ENCODE results near the gene ACOT11. TPM values are rescaled to one million over a fixed set of nuclear protein-coding genes. Genes with fewer than 3 reads are reported as not detected.
"Not testable (repeated sequence)": the region's sequence is repeated elsewhere in the genome, so short reads cannot be mapped to it uniquely, and the experiment has no call there.

ACOT11 gene
- total RNA-seq, 1 donor from 2014 or later: 0.86 TPM

DNA sequence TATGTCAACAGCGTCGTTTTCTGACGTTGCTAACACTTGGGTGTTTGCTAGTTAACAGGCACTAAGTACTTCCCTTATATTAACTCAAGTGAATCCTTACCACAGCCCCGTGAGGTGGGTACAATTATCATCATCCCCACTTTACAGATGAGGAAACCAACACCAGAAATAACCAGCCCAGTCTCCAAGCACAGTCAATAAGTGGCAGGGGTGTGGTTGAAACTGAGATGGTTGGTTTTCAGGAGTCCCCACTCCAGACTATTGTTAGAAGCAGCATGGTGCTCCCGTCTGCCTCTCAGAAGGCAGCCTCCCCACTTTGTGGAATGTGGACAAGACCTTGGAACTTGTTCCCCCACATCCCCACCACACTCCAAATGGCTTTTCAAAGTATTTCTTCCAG is 45.7 kb upstream of the ACOT11 start:
- no peak for DNase-seq (ENCODE audit: low read depth)
- TF ChIP-seq, protein P1, sequence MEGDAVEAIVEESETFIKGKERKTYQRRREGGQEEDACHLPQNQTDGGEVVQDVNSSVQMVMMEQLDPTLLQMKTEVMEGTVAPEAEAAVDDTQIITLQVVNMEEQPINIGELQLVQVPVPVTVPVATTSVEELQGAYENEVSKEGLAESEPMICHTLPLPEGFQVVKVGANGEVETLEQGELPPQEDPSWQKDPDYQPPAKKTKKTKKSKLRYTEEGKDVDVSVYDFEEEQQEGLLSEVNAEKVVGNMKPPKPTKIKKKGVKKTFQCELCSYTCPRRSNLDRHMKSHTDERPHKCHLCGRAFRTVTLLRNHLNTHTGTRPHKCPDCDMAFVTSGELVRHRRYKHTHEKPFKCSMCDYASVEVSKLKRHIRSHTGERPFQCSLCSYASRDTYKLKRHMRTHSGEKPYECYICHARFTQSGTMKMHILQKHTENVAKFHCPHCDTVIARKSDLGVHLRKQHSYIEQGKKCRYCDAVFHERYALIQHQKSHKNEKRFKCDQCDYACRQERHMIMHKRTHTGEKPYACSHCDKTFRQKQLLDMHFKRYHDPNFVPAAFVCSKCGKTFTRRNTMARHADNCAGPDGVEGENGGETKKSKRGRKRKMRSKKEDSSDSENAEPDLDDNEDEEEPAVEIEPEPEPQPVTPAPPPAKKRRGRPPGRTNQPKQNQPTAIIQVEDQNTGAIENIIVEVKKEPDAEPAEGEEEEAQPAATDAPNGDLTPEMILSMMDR (conservative IDR thresholded peaks at IDR 0.05; ENCODE audit: low read depth, low read length): no peak

DNA sequence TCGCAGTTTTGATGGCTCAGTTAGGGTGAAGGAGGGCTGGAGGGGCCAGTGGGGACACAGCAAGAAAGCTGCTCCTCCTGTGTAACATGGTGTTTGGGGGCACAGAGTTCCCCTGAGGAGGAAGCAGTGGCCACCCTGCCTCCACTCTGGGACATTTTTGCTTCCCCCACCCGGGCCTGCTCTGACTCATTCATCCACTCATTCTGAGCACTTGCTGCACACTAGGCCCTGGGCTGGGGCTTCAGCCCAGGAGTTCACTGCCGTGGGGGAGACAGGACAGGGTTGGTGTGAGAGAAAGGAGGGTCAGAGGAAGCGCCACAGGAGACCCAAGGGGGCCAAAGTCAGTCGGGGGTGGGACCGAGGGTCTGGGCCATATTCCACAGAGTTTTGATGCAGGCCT is 41.4 kb upstream of the ACOT11 start:
- TF ChIP-seq, protein P1 (conservative IDR thresholded peaks at IDR 0.05; ENCODE audit: low read depth, low read length): no peak
- no peak for DNase-seq (ENCODE audit: low read depth)
- no peak overlapping the region for H3K4me3 ChIP-seq (ENCODE audit: low read depth, low read length)

More for the DNA sequence above, 45.7 kb upstream of the ACOT11 start:
- no peak overlapping the region for H3K4me3 ChIP-seq (ENCODE audit: low read depth, low read length)

DNA sequence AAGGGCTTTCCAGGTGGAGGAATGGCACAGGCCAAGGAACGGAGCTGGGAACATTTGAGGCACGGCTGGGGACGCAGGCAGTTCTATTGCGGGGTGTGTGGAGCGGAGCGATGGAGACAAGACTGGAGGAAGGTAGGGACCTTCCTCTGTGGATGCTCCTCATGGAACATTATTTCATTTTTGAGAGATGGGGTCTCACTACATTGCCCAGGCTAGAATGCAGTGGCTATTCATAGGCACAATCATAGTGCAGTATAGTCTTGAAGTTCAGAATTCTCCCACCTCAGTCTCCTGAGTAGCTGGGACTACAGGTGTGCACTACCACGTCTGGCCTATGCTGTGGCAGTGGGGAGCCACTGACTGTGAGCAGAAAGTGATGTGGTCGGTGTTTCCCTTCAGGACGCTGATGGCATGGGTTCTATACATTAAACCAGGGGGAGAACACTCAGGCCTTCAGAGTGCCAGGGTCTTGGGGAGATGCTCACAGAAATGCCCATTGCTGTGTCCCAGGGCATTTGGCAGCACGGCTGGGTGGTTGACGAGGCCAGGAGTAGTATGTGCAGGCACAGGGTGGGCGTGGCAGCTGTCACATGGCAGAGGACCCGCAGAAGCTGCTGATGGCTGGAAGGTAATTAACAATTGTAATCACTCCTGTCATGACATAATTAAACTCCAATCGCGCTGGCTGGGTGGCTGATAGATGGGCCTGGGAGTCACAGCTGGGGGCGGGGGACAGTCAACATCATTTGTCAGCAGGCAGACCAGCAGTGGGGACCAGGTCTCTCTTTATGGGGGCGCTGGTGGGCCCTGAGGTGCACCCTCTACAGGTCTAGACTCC is 40.8 kb upstream of the ACOT11 start:
- TF ChIP-seq, protein P1 (conservative IDR thresholded peaks at IDR 0.05; ENCODE audit: low read depth, low read length): no peak
- no peak for DNase-seq (ENCODE audit: low read depth)
- H3K4me3 ChIP-seq (ENCODE audit: low read depth, low read length): no peak overlapping the region

DNA sequence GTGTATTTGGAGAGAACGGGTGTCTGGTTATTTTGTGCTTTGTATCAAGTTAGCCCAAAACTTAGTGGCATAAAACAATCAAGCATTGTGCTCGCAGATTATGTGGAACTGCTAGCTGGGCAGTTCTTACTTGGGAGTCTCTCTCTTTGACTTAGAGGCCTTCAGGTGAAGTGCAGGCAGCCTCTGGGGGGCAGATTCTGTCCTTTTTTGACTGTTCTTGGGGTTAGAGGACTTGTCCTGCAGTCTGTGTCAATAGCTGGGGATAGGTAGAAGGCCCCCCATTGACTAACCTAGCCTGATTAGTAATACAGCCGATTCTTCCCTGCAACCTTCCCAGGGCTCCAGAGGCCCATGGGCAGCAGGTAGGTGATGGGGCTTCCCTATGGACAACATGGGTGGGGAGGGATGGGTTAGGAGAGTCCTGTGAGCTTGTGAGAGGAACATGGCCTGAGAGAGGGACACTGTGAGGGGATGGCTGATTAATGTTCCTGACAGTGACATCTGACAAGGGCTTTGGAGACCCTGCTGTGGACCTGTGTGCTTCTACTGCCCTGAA is 37.2 kb upstream of the ACOT11 start:
- no peak overlapping the region for H3K4me3 ChIP-seq (ENCODE audit: low read depth, low read length)
- DNase-seq (ENCODE audit: low read depth): no peak
- TF ChIP-seq, protein P1 (conservative IDR thresholded peaks at IDR 0.05; ENCODE audit: low read depth, low read length): no peak

DNA sequence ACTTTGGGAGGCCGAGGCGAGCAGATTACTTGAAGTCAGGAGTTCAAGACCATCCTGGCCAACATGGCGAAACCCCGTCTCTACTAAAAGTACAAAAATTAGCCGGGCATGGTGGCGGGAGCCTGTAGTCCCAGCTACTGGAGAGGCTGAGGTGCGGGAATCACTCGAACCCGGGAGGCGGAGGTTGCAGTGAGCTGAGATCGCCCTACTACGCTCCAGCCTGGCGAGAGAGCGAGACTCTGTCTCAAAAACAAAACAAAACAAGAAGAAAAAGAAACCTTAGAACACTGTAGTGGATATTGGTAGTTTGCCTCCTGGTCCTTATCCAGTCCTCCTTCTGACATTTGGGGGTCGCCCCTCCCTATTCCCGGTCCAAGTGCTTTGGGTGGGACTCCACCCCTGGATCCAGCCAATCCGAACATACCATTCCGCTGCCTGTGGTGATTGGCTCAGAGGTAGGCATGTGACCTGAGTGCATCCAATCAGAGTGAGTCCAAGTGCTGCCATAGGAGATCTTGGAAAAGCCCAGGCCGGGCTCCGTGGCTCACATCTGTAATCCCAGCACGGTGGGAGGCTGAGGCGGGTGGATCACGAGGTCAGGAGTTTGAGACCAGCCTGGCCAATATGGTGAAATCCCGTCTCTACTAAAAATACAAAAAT is 34.0 kb upstream of the ACOT11 start:
- DNase-seq (ENCODE audit: low read depth); H3K4me3 ChIP-seq (ENCODE audit: low read depth, low read length): not testable (repeated sequence)

DNA sequence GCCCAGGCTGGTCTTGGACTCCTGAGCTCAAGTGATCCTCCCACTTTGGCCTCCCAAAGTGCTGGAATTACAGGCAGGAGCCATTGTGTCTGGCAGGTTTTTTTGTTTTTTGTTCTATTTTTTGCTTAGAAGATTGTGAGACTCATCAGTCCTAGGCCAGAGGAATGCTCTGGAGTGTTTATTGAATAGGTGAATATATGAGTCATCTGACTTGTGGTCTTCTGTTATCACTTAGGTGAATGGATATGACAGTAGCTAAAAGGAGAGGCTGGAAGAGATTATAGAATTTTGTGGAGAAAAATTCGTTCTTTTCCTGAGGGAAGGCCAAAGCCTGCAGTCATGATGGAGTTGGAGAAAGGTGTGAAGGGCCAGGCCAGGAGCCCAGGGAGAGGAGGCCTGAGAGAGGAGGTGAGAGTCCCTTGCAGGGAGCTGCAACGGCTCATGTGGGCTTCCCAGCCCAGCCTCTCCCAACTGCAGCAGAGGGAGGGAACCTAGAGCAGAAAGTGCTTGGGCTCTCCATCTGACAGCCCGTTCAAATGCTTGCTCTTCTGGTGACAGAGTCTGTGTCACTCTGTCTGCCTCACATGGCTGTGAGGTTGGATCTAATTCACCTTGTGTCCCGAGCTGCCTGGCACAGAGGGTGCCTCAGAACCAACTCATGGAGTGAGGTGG is 31.6 kb upstream of the ACOT11 start:
- DNase-seq (ENCODE audit: low read depth): no peak
- TF ChIP-seq, protein P1 (conservative IDR thresholded peaks at IDR 0.05; ENCODE audit: low read depth, low read length): no peak

DNA sequence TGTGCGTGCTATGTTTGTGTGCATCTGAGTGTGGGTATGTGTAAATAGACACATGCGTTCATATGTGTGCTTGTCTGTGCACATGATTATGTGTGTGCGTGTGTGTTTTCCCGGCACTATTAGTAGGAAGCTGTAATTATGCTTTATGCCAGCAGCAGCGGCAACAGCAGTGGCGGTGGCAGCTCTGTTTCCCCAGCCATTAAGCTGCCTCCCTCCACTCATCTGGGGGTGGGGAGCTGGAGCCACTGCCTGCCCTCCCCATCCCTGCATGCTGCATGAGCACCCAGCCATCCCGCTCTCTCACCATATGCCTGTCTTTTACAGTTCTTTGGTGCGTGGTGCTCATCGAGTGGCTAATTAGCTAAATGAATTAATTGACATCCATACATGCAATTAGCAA is 30.5 kb upstream of the ACOT11 start:
- H3K4me3 ChIP-seq (ENCODE audit: low read depth, low read length): no peak overlapping the region
- TF ChIP-seq, protein P1 (conservative IDR thresholded peaks at IDR 0.05; ENCODE audit: low read depth, low read length): no peak
- no peak for DNase-seq (ENCODE audit: low read depth)

More for the DNA sequence above, 31.6 kb upstream of the ACOT11 start:
- H3K4me3 ChIP-seq (ENCODE audit: low read depth, low read length): no peak overlapping the region
